ENCODE data around the gene ARHGEF19. TPM values are rescaled to one million over a fixed set of nuclear protein-coding genes. Genes with fewer than 3 reads are reported as not detected.

Gene ARHGEF19
- total RNA-seq, 1 experiment from 2014 or later, result 21.6 TPM

- ChIA-PET POLR2A (no interaction called here), CTCF (no interaction called here)
- no peak for DNase-seq (ENCODE audit: low read depth, low spot score)
- in situ Hi-C loops (cut with HindIII; ENCODE audit: low pct_unique_long_range_greater_than_20kb, low sequenced_read_pairs) (no loop called here), intact Hi-C loops (cut with micrococcal nuclease; ENCODE audit: unreplicated experiment) (no loop called here)
- Histone ChIP-seq H3K36me3 (ENCODE audit: control insufficient read depth, insufficient read depth, low read length) (no peaks in the 10 kb centered on the region), H3K4me3 (ENCODE audit: low read depth in 2 of 2, low read length in 2 of 2) (no peak overlapping the region), H3K4me1 (ENCODE audit: control insufficient read depth, insufficient read depth, low read length) (peaks cover 37% of the 10 kb centered on the region), H3K9me3 (ENCODE audit: control insufficient read depth, insufficient read depth, low read depth, low read length) (no peaks in the 10 kb centered on the region), H3K27ac (ENCODE audit: low read length) (no peak overlapping the region), H3K27me3 (ENCODE audit: control insufficient read depth, insufficient read depth, low read length) (no peaks in the 10 kb centered on the region)
- TF ChIP-seq SIN3A (IDR thresholded peaks at IDR 0.05; ENCODE audit: borderline replicate concordance, insufficient read depth, low read depth, low read length), result no peak
- TF ChIP-seq POLR2AphosphoS5 (IDR thresholded peaks at IDR 0.05; ENCODE audit: low read depth, low read length), result no peak
- TF ChIP-seq CTCF (IDR thresholded peaks at IDR 0.05), result no peak
- no peak for ATAC-seq
- BruUV-seq (replicated peaks), result no TSS peak
Measured at GRCh38 chr1:16191916-16192546, 20.4 kb downstream of the ARHGEF19 start.

- Histone ChIP-seq H3K9me3 (ENCODE audit: control insufficient read depth, insufficient read depth, low read depth, low read length) (no peaks in the 10 kb centered on the region), H3K27ac (ENCODE audit: low read length) (no peak overlapping the region), H3K4me3 (ENCODE audit: low read depth in 2 of 2, low read length in 2 of 2) (no peak overlapping the region), H3K4me1 (ENCODE audit: control insufficient read depth, insufficient read depth, low read length) (peaks cover 44% of the 10 kb centered on the region), H3K36me3 (ENCODE audit: control insufficient read depth, insufficient read depth, low read length) (no peaks in the 10 kb centered on the region), H3K27me3 (ENCODE audit: control insufficient read depth, insufficient read depth, low read length) (no peaks in the 10 kb centered on the region)
- intact Hi-C loops (cut with micrococcal nuclease; ENCODE audit: unreplicated experiment) (no loop called here), in situ Hi-C loops (cut with HindIII; ENCODE audit: low pct_unique_long_range_greater_than_20kb, low sequenced_read_pairs) (no loop called here)
- TF ChIP-seq TCF7L2 (IDR thresholded peaks at IDR 0.05; ENCODE audit: low read depth, low read length), result no peak
- TF ChIP-seq POLR2AphosphoS5 (IDR thresholded peaks at IDR 0.05; ENCODE audit: low read depth, low read length), result no peak
- TF ChIP-seq, protein P1, sequence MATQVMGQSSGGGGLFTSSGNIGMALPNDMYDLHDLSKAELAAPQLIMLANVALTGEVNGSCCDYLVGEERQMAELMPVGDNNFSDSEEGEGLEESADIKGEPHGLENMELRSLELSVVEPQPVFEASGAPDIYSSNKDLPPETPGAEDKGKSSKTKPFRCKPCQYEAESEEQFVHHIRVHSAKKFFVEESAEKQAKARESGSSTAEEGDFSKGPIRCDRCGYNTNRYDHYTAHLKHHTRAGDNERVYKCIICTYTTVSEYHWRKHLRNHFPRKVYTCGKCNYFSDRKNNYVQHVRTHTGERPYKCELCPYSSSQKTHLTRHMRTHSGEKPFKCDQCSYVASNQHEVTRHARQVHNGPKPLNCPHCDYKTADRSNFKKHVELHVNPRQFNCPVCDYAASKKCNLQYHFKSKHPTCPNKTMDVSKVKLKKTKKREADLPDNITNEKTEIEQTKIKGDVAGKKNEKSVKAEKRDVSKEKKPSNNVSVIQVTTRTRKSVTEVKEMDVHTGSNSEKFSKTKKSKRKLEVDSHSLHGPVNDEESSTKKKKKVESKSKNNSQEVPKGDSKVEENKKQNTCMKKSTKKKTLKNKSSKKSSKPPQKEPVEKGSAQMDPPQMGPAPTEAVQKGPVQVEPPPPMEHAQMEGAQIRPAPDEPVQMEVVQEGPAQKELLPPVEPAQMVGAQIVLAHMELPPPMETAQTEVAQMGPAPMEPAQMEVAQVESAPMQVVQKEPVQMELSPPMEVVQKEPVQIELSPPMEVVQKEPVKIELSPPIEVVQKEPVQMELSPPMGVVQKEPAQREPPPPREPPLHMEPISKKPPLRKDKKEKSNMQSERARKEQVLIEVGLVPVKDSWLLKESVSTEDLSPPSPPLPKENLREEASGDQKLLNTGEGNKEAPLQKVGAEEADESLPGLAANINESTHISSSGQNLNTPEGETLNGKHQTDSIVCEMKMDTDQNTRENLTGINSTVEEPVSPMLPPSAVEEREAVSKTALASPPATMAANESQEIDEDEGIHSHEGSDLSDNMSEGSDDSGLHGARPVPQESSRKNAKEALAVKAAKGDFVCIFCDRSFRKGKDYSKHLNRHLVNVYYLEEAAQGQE (IDR thresholded peaks at IDR 0.05; ENCODE audit: insufficient read depth in 1 of 2, low read depth in 2 of 2, low read length in 1 of 2), result no peak
- no peak for TF ChIP-seq CTCF (IDR thresholded peaks at IDR 0.05)
- TF ChIP-seq SIN3A (IDR thresholded peaks at IDR 0.05; ENCODE audit: borderline replicate concordance, insufficient read depth, low read depth, low read length), result no peak
- DNase-seq (ENCODE audit: low read depth, low spot score), result no peak
- ChIA-PET POLR2A (interaction anchor here (1.1 kb wide), 1 partner anchor 35 kb away, joined by 4 read pairs; the partner anchor contains the start of gene EPHA2), CTCF (no interaction called here)
- BruUV-seq (replicated peaks), result no TSS peak
- ATAC-seq, result no peak
Measured at GRCh38 chr1:16191309-16191708, 21.1 kb downstream of the ARHGEF19 start.

All from Panc1 (cell line).